ENCODE data around the gene PRRT2.
A peak's percentile ranks its signal among the peaks of the same experiment; 100 is the strongest.
"Not testable (repeated sequence)": the region's sequence is repeated elsewhere in the genome, so short reads cannot be mapped to it uniquely, and the experiment has no call there.

Gene PRRT2

DNA sequence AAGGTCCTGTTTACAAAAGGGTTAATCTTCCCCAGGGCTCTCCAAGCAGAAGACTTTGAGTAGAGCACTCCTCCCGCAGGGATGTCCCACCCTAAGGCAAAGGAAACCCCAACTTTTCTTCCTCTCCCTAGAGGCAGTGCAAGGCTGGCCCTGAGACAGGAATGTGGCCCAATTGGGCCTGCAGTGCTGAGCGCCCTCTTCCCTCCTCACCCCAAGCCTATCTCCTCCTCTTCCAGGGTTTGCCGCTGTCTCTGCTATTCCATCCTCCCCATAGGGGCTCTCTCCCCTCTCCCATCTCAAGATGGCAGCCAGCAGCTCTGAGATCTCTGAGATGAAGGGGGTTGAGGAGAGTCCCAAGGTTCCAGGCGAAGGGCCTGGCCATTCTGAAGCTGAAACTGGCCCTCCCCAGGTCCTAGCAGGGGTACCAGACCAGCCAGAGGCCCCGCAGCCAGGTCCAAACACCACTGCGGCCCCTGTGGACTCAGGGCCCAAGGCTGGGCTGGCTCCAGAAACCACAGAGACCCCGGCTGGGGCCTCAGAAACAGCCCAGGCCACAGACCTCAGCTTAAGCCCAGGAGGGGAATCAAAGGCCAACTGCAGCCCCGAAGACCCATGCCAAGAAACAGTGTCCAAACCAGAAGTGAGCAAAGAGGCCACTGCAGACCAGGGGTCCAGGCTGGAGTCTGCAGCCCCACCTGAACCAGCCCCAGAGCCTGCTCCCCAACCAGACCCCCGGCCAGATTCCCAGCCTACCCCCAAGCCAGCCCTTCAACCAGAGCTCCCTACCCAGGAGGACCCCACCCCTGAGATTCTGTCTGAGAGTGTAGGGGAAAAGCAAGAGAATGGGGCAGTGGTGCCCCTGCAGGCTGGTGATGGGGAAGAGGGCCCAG, 1.0 kb downstream of the PRRT2 start:
- DNase-seq: no peak

DNA sequence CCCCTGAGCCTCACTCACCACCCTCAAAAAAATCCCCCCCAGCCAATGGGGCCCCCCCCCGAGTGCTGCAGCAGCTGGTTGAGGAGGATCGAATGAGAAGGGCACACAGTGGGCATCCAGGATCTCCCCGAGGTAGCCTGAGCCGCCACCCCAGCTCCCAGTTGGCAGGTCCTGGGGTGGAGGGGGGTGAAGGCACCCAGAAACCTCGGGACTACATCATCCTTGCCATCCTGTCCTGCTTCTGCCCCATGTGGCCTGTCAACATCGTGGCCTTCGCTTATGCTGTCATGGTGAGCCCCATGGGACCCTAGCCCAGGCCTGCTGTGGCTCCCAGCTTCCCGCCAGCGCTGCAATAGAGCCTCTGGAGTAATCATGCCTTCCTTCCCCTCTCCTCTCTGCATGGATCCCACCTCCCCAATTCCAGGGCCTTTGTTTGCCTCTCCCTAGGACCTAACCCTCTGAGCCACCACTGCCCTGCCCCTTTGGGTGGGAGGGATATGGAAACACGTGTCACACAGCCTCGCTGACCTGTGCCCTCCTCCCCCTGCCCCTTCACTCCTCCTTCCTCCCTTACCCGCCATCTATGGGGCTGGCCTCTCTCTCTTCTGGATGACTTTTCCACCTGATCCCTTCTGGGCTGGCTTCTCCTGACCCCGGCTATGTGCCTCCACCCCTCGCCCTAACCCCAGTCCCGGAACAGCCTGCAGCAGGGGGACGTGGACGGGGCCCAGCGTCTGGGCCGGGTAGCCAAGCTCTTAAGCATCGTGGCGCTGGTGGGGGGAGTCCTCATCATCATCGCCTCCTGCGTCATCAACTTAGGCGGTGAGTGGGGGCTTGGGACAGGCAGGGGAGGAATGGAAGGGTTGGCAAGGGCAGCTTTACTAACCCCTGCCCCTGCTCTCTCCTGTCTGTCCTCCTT, 1.9 kb downstream of the PRRT2 start:
- no peak for DNase-seq

DNA sequence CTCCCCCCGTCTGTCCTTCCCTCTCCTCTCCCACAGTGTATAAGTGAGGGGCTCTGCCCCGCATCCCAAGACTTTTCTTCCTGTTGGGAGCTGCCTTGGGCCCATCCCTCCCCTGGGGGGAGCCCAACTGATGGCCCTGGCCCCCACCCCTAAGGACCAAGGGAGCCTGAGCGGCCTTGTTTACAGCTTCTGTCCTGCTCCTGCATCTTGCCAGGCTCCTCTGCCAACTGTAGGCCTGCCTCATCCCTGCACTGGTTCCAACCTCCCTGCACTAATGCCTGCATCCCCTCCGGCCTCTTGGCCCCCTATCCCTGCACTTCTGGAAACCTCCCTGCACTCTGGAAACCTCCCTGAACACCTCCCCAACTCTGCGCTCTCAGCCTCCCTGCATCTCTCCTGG, 2.6 kb downstream of the PRRT2 start:
- DNase-seq: no peak

DNA sequence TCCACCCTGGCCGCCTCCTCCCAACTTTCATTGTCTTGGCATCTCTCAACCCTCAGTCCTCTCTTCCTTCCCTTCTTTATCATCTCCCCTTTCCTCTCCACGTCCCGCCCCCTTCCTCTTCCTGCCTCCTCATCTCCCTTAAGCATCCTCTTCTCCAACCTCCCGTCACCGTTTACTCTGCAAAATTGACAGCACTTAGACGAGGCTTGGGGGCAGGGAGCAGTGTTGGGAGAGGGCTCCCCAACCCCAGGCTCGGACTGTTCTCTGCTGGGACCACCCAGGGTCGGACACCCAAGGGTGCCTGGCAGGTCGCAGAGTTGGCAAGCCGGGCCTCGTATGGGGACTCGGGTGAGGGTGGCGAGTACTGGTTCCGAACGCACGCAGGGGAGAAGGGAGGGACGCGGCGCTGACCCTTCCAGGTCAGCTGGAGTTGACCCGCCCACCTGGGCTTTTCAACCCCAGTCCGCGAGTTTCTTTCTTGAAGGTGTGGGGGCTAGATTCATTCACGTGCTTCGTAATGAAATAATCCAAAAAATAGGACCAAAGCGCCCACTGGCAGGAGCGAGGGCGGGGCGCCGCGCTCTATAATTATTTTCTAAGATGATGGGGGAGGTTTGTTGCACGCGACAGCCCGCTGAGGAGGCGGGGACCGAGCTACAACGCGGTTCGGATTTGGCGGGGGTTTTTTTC, 3.2 kb downstream of the PRRT2 start:
- peak in 1 of 2 experiments; percentile 53 for DNase-seq

DNA sequence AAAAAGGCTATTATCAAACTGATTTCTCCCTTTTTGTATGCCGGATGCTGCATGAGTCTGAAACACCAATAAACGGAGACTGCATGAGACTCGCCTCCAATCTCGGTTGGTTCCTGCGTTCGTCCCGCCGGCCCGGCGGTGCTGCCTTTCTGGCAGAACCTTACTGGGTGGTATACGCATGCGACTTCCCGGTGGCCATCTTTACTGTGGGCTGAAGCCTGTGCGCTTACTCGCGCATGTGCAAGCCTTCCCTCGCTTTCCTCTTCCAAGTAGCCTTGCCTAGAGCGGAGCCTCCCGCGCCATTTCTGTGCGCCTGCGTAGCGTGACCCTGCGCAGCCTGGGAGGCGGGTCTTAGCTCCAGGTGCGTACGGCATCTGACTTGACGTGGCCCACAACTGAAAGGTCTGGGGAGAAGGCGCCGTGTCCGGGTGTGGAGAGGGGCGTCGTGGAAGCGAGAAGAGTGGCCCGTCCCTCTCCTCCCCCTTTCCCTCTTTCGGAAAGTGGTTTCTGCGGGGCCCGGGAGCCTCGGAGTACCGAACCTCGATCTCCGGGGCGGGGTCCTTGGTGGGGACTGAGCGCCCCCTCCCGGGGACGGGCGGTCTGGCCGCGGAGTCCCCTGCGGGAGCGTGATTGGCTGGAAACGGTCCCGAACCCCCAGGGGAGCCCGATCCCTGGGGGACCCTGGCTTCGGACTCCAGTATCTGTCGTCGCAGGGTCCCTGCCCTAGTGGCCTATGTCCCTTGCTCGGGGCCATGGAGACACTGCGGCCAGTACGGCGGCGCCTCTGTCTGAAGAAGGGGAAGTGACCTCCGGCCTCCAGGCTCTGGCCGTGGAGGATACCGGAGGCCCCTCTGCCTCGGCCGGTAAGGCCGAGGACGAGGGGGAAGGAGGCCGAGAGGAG, 4.0 kb downstream of the PRRT2 start, which contains the start of gene PAGR1:
TSS of gene PAGR1 (plus strand) at position 360 of the 901 bp plus-strand sequence. CDS start at position 734, 374 bp downstream.
- peak; percentile 98 for DNase-seq

DNA sequence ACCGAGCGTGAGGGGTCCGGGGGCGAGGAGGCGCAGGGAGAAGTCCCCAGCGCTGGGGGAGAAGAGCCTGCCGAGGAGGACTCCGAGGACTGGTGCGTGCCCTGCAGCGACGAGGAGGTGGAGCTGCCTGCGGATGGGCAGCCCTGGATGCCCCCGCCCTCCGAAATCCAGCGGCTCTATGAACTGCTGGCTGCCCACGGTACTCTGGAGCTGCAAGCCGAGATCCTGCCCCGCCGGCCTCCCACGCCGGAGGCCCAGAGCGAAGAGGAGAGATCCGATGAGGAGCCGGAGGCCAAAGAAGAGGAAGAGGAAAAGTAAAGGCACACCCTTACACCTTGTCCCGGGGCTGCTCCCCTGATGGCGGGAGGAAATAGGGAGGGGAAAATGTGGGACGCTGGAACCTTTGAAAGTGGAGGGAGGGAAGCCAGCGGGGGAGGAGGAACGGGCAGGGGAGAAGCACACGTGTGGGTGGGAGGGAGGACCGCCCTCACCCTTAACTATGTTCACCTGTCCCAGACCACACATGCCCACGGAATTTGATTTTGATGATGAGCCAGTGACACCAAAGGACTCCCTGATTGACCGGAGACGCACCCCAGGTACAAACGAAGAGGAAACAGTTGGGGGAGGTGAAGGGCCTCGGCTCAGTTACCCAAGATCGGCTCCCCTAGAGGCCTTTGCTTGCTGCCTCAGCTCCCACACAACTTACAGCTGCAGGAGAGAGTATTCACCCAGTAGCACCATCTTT, 4.9 kb downstream of the PRRT2 start:
- DNase-seq: peak in 1 of 2 experiments; percentile 37

DNA sequence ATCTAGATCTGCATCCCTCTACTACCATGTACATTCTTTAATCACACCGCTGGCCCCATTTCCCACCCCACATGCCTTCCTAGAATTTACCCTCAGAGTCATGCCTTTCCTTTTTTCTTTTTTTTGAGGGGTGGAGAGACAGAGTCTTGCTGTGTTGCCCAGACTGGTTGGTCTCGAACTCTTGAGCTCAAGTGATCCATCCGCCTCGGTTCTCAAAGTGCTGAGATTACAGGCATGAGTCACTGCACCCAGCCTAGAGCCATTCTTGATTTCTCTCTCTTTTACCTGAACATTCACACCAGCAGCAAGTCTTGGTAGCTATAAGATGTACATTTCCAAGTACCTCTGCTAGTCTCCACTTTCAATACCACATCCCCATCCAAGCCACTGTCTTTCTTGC, 6.1 kb downstream of the PRRT2 start:
- no peak for DNase-seq

DNA sequence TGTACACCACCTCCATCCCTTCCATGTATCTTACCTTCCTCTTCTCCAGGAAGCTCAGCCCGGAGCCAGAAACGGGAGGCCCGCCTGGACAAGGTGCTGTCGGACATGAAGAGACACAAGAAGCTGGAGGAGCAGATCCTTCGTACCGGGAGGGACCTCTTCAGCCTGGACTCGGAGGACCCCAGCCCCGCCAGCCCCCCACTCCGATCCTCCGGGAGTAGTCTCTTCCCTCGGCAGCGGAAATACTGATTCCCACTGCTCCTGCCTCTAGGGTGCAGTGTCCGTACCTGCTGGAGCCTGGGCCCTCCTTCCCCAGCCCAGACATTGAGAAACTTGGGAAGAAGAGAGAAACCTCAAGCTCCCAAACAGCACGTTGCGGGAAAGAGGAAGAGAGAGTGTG, 7.5 kb downstream of the PRRT2 start:
- no peak for DNase-seq

DNA sequence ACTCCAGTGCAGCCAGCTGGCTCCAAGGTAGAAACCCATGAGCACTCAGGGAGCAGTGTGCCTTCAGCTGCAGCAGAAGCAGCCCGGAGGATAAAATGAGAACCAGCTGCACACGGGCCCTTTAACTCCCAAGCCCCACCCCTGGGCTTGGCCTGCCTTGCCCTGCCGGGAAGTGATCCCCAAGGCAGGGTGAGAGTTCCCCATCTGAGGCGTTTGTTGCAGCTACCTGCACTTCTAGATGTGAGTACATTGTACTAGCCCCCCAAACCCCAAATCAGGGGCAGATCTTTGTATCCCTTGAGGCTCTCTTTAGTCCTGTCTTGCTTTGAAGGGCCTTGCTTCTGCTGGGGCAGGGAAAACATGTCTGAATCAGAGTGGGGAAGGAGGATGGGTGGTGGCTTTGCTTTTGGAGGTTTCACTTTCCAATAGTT, 8.3 kb downstream of the PRRT2 start, which contains the start of gene MVP:
TSS of gene MVP (plus strand) at position 192 of the 431 bp plus-strand sequence. CDS start 10,088 bp downstream, outside the sequence.
- DNase-seq: peak in 1 of 2 experiments; percentile 40

DNA sequence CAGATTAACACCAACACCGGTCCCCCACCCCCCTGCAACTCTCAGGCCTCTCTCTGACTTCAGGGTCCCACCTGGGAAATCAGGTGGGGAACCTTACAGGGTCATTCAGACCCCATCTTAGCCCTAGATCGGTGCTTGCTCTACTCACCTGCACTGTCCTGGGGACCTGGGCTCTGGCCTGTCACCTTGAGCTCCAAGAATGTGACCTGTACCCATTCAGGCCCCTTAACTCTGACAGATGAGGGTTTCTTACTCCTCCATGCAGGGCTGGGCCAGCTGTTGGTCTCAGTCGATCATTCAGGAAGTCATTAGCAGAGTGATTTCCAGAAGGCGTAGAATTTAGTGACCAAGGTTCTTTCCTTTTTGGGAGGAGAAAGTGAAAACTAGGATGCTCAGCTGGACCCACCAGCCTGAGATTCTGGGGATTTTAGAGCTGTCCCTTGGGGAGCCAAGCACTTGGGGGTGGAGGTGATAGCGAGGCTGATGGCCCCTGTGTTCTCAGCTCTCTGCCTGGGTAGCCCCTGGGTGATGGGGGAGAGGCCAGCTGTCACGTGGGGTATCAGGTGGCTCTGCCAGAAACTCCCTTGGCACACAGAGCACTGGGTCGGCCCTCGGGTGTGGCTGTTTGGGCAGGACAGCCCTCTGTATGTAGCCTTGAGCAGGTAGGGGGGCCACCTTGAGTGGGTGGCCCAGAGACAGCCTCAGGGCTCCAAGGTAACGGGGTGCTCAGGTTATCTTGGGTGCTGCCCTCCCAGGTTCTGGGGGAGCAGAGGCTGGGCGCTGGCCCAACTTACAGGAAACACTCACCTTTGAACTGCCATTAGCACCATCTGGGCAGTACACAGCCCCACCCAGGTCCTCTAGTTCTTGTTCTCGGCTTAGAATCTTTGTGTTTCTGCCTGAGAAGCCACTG, 9.0 kb downstream of the PRRT2 start:
- no peak for DNase-seq

DNA sequence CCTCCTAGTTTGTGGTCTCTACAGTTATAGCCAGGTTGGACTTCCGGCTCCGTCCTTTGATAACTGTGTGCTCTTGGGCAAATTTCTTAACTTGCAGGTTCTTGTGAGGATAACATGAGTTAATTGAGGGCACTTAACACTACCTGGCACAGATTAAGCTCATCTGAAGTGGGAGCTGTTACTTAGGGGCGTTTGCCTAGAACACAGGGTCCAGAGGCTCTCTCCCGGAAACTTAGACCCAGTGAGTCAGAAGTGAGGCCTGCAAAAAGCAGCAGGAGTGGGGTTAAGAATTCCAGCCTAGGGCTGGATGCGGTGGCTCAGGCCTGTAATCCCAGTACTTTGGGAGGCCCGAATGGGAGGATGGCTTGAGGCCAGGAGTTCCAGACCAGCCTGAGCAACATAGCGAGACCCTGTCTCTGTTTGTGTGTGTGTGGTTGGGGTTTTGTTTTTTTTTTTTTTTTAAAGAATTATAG, 9.7 kb downstream of the PRRT2 start:
- DNase-seq: no peak

DNA sequence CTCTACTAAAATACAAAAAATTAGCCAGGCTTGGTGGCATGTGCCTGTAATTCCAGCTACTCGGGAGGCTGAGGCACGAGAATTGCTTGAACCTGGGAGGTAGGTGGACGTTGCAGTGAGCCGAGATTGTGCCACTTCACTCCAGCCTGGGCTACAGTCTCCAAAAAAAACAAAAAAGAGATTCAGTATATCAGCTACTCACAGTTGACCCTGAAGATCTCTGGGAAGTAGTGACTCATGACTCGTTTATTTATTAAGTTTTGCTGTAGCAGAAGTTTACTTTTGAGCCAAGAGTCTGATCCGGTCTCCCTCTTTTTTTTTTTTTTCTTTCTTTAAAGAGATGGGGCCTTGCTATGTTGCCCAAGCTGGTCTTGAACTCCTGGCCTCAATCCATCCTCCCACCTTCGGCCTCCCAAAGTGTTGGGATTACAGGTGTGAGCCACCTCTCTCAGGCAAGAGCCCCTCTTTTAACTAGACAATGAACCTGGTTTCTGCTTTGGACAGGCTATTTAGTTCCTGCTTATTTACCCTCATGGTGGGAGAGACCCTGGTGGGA, 12.7 kb downstream of the PRRT2 start:
- no peak for DNase-seq

DNA sequence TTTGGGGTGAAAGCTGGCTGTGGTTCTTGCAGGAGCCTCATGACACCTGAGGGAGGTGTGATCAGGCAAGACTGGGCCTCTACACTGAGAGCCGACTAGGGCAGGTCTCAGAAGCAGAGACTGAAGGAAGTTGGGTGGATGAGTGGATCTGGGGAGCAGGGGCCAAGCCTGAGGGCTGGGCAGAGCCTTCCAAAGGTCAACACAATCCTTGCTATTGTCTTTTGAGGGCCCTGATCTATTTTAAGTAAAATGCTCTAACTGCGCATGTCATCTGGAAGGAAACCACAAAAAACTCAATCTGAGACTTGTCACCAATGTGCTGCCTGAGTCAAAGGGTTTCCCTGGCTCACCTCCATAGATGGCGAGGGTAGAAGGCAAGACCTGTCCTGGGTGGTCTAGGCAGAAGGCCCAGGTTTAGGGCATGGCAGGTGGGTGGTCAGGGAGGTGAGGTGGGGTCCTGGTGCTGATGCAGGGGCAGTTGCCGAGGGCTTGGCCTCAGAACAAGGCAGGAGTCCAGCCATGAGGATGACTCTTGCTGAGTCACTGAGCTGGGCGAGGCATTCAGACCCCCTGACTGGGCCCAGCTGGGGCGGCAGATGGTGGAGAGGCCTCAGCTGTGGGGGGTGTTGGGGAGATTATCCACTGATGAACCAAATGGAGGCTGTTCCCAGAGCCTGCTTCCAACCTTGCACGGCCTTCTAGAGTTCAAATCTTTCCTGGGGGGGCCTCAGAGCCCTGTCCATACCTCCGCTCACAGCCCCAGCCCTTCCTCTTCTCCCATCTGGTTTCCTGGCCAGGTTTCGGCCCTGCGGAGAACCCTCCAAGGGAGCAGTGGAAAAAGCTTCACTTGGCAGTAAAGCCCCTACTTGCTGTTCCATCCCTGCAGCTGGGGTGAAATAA, 13.4 kb downstream of the PRRT2 start:
- peak in 1 of 2 experiments; percentile 18 for DNase-seq

DNA sequence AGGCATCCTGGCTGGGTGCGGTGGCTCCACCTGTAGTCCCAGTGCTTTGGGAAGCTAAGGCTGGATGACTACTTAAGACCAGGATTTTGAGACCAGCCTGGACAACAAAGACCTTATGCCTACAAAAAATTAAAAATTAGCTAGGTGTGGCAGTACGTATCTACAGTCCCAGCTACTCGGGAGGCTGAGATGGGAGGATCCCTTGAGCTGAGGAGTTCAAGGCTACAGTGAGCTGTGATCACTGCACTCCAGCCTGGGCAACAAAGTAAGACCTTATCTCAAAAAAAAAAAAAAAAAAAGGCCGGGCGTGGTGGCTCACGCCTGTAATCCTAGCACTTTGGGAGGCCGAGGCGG, 14.3 kb downstream of the PRRT2 start:
- no peak for DNase-seq

DNA sequence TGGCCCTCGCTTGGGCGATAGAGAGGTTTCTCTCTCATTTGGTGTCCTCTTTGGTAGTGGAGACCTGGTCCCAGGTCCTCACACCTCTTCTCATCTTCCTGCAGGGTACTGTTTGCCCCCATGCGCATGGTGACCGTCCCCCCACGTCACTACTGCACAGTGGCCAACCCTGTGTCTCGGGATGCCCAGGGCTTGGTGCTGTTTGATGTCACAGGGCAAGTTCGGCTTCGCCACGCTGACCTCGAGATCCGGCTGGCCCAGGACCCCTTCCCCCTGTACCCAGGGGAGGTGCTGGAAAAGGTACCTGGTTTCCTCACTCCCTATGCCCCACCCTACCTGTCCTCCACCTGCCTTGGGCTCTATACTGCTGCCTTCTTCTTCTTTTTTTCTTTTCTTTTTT, 18.8 kb downstream of the PRRT2 start:
- DNase-seq: no peak

DNA sequence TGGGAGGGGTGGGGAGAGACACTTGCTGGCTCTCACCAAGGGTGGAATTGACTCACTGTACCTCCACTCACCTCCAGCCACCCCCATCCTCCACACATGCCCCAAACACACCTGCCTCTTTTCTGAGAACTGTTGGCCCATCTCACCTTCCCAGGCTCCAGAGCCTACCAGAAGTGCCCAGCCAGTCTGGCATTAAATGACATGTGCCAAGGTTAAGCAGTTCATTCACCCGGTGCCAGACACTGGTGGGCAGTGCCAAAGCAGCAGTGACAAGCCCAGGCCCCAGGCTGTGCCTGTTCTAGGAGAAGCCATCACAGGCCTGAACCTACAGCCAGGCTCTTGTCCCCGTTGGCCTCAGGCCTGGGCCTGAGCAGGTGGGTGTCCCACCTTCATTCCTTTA, 19.5 kb downstream of the PRRT2 start:
- no peak for DNase-seq

DNA sequence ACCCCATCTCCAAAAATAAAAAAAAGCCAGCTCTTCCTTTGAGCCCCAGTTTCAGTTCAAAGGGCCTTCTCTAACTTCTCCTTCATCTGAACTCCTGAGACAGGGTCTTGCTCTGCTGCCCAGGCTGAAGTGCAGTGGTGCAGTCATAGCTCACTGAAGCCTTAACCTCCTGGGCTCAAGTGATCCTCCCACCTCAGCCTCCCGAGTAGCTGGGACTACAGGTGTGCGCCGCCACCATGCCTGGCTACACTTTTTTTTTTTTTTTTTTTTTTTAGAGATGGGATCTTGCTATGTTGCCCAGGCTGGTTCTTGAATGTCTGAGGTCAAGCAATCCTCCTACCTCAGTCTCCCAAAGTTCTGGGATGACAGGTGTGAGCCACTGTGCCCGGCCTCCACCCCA, 21.2 kb downstream of the PRRT2 start:
- DNase-seq: not testable (repeated sequence)

DNA sequence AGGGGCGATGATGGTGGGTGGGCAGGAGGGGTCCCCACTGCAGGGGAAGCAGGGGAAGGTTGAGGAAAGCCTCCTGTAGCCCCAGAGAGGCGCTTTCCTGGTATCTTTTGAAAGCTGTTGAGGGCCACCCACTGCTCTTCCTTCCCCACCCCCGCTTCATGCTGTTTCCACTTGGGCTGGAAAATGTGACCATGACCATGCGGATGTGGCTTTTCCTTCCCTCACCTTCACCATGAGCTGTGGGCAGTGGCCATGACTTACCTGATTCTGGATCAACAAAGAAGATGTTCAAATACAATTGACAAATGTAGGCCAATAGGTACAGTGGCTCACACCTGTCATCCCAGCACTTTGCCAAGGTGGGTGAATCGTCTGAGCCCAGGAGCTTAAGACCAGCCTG, 22.1 kb downstream of the PRRT2 start:
- DNase-seq: no peak
